GM23338 (cell line): Measurements from ENCODE around the gene HPF1.
"Not testable (repeated sequence)": the region's sequence is repeated elsewhere in the genome, so short reads cannot be mapped to it uniquely, and the experiment has no call there.

ENCODE experiments used
- CTCF ChIP-seq, 2 experiments: fragments of 200-600 bp in 1 of 2; sonication (generic) in 1 of 2; conservative IDR thresholded peaks; 2 replicates each; pipeline versions ENCODE4 v1.5.1 to v1.6.1; 2016 to 2017; ENCODE audit warnings: antibody characterized with exemption in 2 of 2, low read depth in 2 of 2, mild to moderate bottlenecking in 2 of 2, moderate library complexity in 1 of 2
- ETS1 ChIP-seq: IDR thresholded peaks from 2 replicates; pipeline ENCODE4 v1.6.1; 2016; ENCODE audit warnings: antibody characterized with exemption
- EZH2 ChIP-seq: fragments of 200-600 bp; sonication (generic); IDR thresholded peaks from one replicate; pipeline ENCODE4 v1.8.0; 2017; ENCODE audit warnings: antibody characterized with exemption, mild to moderate bottlenecking, low read depth; ENCODE audit not compliant: unreplicated experiment
- EZH2phosphoT487 ChIP-seq: fragments of 200-600 bp; sonication (generic); IDR thresholded peaks from one replicate; pipeline ENCODE4 v1.8.1; 2018; ENCODE audit warnings: antibody characterized with exemption; ENCODE audit not compliant: unreplicated experiment
- JUNB ChIP-seq: IDR thresholded peaks from one replicate; pipeline ENCODE4 v1.6.1; 2016; ENCODE audit warnings: antibody characterized with exemption; ENCODE audit not compliant: unreplicated experiment
- NANOG ChIP-seq: IDR thresholded peaks from 2 replicates; pipeline ENCODE4 v1.6.1; 2016; ENCODE audit warnings: antibody characterized with exemption, borderline replicate concordance
- POLR2AphosphoS5 ChIP-seq: IDR thresholded peaks from 2 replicates; pipeline ENCODE4 v1.6.1; 2016; ENCODE audit warnings: antibody characterized with exemption, low read depth
- REST ChIP-seq: IDR thresholded peaks from one replicate; pipeline ENCODE4 v1.6.1; 2018; ENCODE audit warnings: antibody characterized with exemption; ENCODE audit not compliant: unreplicated experiment
- STAT1 ChIP-seq: IDR thresholded peaks from one replicate; pipeline ENCODE4 v1.6.1; 2016; ENCODE audit warnings: antibody characterized with exemption; ENCODE audit not compliant: unreplicated experiment
- ZNF462 ChIP-seq: fragments of 250-450 bp; sonication (Bioruptor Pico); IDR thresholded peaks from 2 replicates; pipeline ENCODE4 v1.5.0; 2020; ENCODE audit warnings: mild to moderate bottlenecking, moderate library complexity

GRCh38 chr4:169738604-169739003 is 19.1 kb downstream of the HPF1 start:
- not testable (repeated sequence) for TF ChIP-seq REST; EZH2; CTCF (conservative IDR thresholded peaks at IDR 0.05; ENCODE audit: low read depth in 2 of 2); POLR2AphosphoS5; EZH2phosphoT487; JUNB; ZNF462 (CRISPR knock-in tag); STAT1; ETS1; NANOG
